Measurements from ENCODE around the gene STK24. TPM values are rescaled to one million over a fixed set of nuclear protein-coding genes. Genes with fewer than 3 reads are reported as not detected.

STK24 gene
- total and polyA plus RNA-seq, 10 of the 15 experiments (the other 5 are each of a cell fraction or from before 2014, with no cell fraction given): 7.5 to 115 (median 52.9) TPM

- FAIRE-seq (no peak), DNase-seq (ENCODE audit: low read depth, low spot score) (no peak), ATAC-seq (peak; percentile 37)
- no peak overlapping the region for H2AFZ ChIP-seq (ENCODE audit: control insufficient read depth, low read depth, low read length)
- no peaks in the 10 kb centered on the region for H4K20me1 ChIP-seq (ENCODE audit: control insufficient read depth, insufficient read depth)
- intact Hi-C loops (cut with micrococcal nuclease; ENCODE audit: unreplicated experiment): loop anchor here (10.0 kb wide), 1 partner anchor 848 kb away; no protein-coding TSS in a partner anchor
- H3K4me3 ChIP-seq: peak overlapping the region; percentile 87
- ChIA-PET CTCF (interaction anchor here (0.9 to 2.0 kb wide), 4 partner anchors 56 to 94 kb away, joined by 3 to 9 read pairs (median 3); no protein-coding TSS in a partner anchor), SMC1A (ENCODE audit: uncharacterized antibody, unreplicated experiment) (interaction anchor here (0.6 to 1.4 kb wide), 5 partner anchors 9 to 75 kb away, joined by 3 to 6 read pairs (median 4); no protein-coding TSS in a partner anchor), POLR2A (interaction anchor here (0.9 to 1.7 kb wide), 5 partner anchors 12 to 73 kb away, joined by 3 to 5 read pairs (median 4); no protein-coding TSS in a partner anchor), RAD21 (ENCODE audit: unreplicated experiment) (interaction anchor here (0.9 to 1.7 kb wide), 8 partner anchors 31 to 93 kb away, joined by 3 to 9 read pairs (median 4); no protein-coding TSS in a partner anchor)
- H3K9me3 ChIP-seq (replicated peaks; ENCODE audit: control insufficient read depth, insufficient read depth, low read length): no peaks in the 10 kb centered on the region
- H3K27ac ChIP-seq (ENCODE audit: control insufficient read depth, insufficient read depth): peak overlapping the region; percentile 81
- peak; percentile 74; the same call in 1 of the 2 replicates for TF ChIP-seq LARP7 (IDR thresholded peaks at IDR 0.05)
- TF ChIP-seq IKZF1 (conservative IDR thresholded peaks at IDR 0.05): peak; percentile 70; the same call in 1 of the 2 replicates
- no peak for TF ChIP-seq KLF5 (IDR thresholded peaks at IDR 0.05; ENCODE audit: partially characterized antibody)
- 0 out of 2 replicates have a peak, but pooled peaks have one; percentile 67 for TF ChIP-seq DPF2 (IDR thresholded peaks at IDR 0.05)
- TF ChIP-seq SRF (IDR thresholded peaks at IDR 0.05; ENCODE audit: low read depth in 2 of 2, low read length in 2 of 2): 0 out of 4 replicates have a peak, but pooled peaks of 1 of the 2 experiments have one; percentile 17
- TF ChIP-seq POLR2AphosphoS5 (IDR thresholded peaks at IDR 0.05; ENCODE audit: low read length): no peak
- no peak for TF ChIP-seq E2F8 (IDR thresholded peaks at IDR 0.05; ENCODE audit: low read depth, partially characterized antibody)
- no peak; the same call in 1 of the 2 replicates for TF ChIP-seq TAF1 (IDR thresholded peaks at IDR 0.05; ENCODE audit: borderline replicate concordance, low read depth, low read length)
- peak; percentile 74; the same call in 1 of the 2 replicates for TF ChIP-seq GATAD2B (conservative IDR thresholded peaks at IDR 0.05; ENCODE audit: low read depth)
- 0 out of 2 replicates have a peak, but pooled peaks have one; percentile 66 for TF ChIP-seq NKRF (conservative IDR thresholded peaks at IDR 0.05)
- peak; percentile 17; the same call in 1 of the 2 replicates for TF ChIP-seq NR2F1 (conservative IDR thresholded peaks at IDR 0.05)
- 0 out of 2 replicates have a peak, but pooled peaks have one; percentile 15 for TF ChIP-seq POLR2A (IDR thresholded peaks at IDR 0.05; ENCODE audit: low read depth, low read length)
- no peak for TF ChIP-seq ZNF217 (IDR thresholded peaks at IDR 0.05)
- 0 out of 2 replicates have a peak, but pooled peaks have one; percentile 32 for TF ChIP-seq BACH1 (IDR thresholded peaks at IDR 0.05; ENCODE audit: borderline replicate concordance)
- TF ChIP-seq PML (IDR thresholded peaks at IDR 0.05; ENCODE audit: low read length): no peak
- 0 out of 2 replicates have a peak, but pooled peaks have one; percentile 48 for TF ChIP-seq ASH2L (IDR thresholded peaks at IDR 0.05; ENCODE audit: borderline replicate concordance, low read depth)
- 0 out of 2 replicates have a peak, but pooled peaks have one; percentile 35 for TF ChIP-seq SIN3A (IDR thresholded peaks at IDR 0.05; ENCODE audit: low read depth, low read length)
- peaks cover 54% of the 10 kb centered on the region for H3K79me2 ChIP-seq (ENCODE audit: control insufficient read depth, insufficient read depth, low read length)
- H3K36me3 ChIP-seq (ENCODE audit: control insufficient read depth in 2 of 2, insufficient read depth in 2 of 2, low read length in 1 of 2): no peaks in the 10 kb centered on the region
- 1% methylated on average over 48 of the region's 98 CpGs for WGBS (ENCODE audit: insufficient coverage, insufficient replicate concordance, low lambda C conversion rate, missing lambda C conversion rate)
- H3K9ac ChIP-seq (ENCODE audit: control insufficient read depth, insufficient read depth, low read length): peak overlapping the region; percentile 90
- no TSS peak for BruUV-seq (replicated peaks)
- H3K4me1 ChIP-seq (ENCODE audit: control insufficient read depth, insufficient read depth, low read length): peaks cover 20% of the 10 kb centered on the region
- in situ Hi-C loops (cut with MboI): no loop called here
- H3K27me3 ChIP-seq (replicated peaks in 1 of 2; ENCODE audit: control insufficient read depth in 2 of 2, insufficient read depth in 2 of 2, low read length in 1 of 2): no peaks in the 10 kb centered on the region
- peak overlapping the region; percentile 84; the same call in 1 of the 2 replicates for H3K4me2 ChIP-seq (ENCODE audit: control insufficient read depth, insufficient read depth)
These were observed 534 bp downstream of the STK24 start for GRCh38 chr13:98576200-98576945.
